ENCODE results near the gene RHEB. TPM values are rescaled to one million over a fixed set of nuclear protein-coding genes. Genes with fewer than 3 reads are reported as not detected.
A peak's percentile ranks its signal among the peaks of the same experiment; 100 is the strongest.

Gene RHEB
- total and polyA plus RNA-seq, 11 donors = 81.4 to 155 (median 106) TPM

GRCh38 chr7:151452680-151453325, 66.9 kb downstream of the RHEB start:
- ATAC-seq = no peak
- intact Hi-C loops (cut with DNase I) = loop anchor here in 1 of 10 donors (5.0 to 10.0 kb wide), 2 partner anchors 141 to 302 kb away; no protein-coding TSS in a partner anchor
- DNase-seq = no peak
- no peaks in the 10 kb centered on the region for H3K36me3 ChIP-seq
- H3K4me1 ChIP-seq = peaks cover 0 to 12% (median 0%) of the 10 kb centered on the region in 12 donors
- H3K9me3 ChIP-seq = no peaks in the 10 kb centered on the region
- TF ChIP-seq CTCF (IDR thresholded peaks at IDR 0.05) (no peak), POLR2A (IDR thresholded peaks at IDR 0.05) (no peak)
- WGBS, 4 donors = 81 to 92% (median 87%) methylated on average over 12 to 15 of the region's 15 CpGs
- no peak overlapping the region for H3K27ac ChIP-seq
- no peak overlapping the region for H3K4me3 ChIP-seq
- H3K27me3 ChIP-seq = peaks cover 0 to 3% (median 0%) of the 10 kb centered on the region in 9 donors

GRCh38 chr7:151451626-151452571, 67.8 kb downstream of the RHEB start:
- WGBS, 4 donors = 85 to 89% (median 88%) methylated on average over 10 to 23 of the region's 23 CpGs
- TF ChIP-seq CTCF (IDR thresholded peaks at IDR 0.05) (no peak), POLR2A (IDR thresholded peaks at IDR 0.05) (no peak)
- Histone ChIP-seq H3K36me3 (no peaks in the 10 kb centered on the region), H3K4me1 (peaks cover 0 to 11% (median 0%) of the 10 kb centered on the region in 12 donors), H3K27ac (no peak overlapping the region), H3K4me3 (no peak overlapping the region), H3K27me3 (peaks cover 0 to 4% (median 0%) of the 10 kb centered on the region in 9 donors), H3K9me3 (no peaks in the 10 kb centered on the region)
- intact Hi-C loops (cut with DNase I) = loop anchor here in 2 of 10 donors (1.0 to 10.0 kb wide), 3 partner anchors 86 to 303 kb away; no protein-coding TSS in a partner anchor
- DNase-seq (peak in 1 of 5 donors; percentile 19), ATAC-seq (no peak)

- ATAC-seq (no peak), DNase-seq (peak in 1 of 5 donors; percentile 16)
- WGBS, 4 donors = 85 to 91% (median 89%) methylated on average over 5 of the region's 5 CpGs
- Histone ChIP-seq H3K4me3 (no peak overlapping the region), H3K36me3 (no peaks in the 10 kb centered on the region), H3K9me3 (no peaks in the 10 kb centered on the region), H3K27me3 (peaks cover 0 to 4% (median 0%) of the 10 kb centered on the region in 9 donors), H3K27ac (no peak overlapping the region), H3K4me1 (peaks cover 0 to 9% (median 0%) of the 10 kb centered on the region in 12 donors)
- TF ChIP-seq CTCF (IDR thresholded peaks at IDR 0.05) (no peak), POLR2A (IDR thresholded peaks at IDR 0.05) (no peak)
- intact Hi-C loops (cut with DNase I) = loop anchor here in 2 of 10 donors (1.0 to 10.0 kb wide), 3 partner anchors 85 to 304 kb away; no protein-coding TSS in a partner anchor
These were observed 68.5 kb downstream of the RHEB start for GRCh38 chr7:151451156-151451555.

Measured in heart left ventricle (tissue), 16 donors.